Superior temporal gyrus (tissue), 1 donor: Measurements from ENCODE around the gene PARP6.
"Not testable (repeated sequence)": the region's sequence is repeated elsewhere in the genome, so short reads cannot be mapped to it uniquely, and the experiment has no call there.

Experiments used
- DNase-seq: peaks from one replicate; pipeline ENCODE4 v3.0.0-alpha.2; 2016; ENCODE audit errors: extremely low spot score

The PARP6 gene

DNA sequence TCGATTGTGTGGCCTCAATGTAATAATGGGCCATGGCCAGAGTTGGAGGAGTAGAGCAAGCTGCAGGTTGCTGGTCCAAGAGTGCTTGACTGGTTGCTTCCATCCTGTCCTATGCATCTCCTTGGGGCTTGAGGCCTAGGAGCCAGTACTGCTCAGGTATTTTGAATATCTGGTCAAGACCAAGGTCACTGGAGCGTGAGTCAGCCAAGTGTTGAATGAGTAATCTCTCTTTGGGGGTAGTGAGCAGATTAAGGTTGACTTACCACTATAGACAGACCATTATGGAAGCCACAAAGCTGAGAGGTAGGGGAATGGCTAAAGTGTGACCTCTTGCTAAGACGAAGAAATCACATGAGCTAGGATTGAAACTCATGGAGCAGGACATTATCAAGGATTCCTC, 9.4 kb upstream of the PARP6 start:
- DNase-seq: no peak

DNA sequence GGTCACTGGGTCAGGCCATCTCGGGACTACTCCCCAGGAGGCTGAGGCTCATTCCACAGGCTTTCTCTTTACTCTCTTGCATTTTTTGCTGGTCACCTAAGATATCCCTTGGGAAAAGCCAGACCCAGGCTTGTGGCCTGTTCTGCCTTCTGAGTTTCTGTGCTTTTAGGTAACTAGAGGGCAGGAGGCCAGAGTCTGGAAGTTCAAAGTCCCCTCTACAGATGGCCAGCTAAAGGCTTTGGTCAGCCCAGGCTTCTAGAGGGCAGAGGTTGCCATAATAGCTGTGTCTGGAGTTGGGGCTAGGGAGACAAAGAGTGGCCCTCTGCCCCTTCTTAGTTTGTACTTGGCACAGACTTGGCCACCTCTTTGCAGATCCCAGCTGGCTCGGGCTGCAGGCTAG, 8.4 kb upstream of the PARP6 start:
- no peak for DNase-seq

GRCh38 chr15:72278737-72279136, 6.4 kb upstream of the PARP6 start:
- DNase-seq: no peak

DNA sequence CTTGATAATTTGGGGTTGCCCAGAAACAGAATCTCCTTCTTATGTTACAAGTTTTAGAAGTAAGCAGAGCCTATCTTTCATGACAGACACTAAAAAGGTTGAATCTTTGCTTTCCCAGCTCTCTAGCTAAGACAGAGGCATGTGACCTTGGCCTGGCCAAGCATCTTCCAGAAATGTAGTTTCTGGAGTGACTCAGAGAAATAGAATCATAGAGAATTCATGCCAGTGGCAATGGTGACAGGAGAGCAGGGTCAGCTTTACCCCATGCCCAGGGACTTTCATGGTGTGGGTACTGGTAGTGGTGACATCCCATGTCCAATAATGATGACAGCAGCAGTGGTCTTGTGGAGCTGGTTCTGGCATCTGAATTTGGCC, 4.0 kb upstream of the PARP6 start:
- no peak for DNase-seq

GRCh38 chr15:72275635-72276325, 3.4 kb upstream of the PARP6 start:
- not testable (repeated sequence) for DNase-seq

DNA sequence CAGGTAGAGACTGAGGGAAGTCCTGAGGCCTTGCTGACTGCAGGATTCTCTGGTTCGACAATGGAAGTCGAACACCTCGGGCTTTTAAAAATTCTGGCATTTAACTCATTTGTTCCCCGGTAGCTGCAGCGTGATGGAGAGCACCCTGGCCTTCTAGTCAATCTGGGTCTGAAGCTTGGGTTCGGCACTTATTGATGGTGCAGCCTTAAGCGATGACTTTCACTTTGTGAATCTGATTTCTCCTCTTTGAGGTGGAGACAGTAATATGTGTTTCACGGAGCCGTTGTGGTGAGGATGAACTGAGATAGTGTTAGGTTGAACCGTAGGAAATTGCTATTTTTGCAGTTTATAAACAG, 621 bp upstream of the PARP6 start:
- DNase-seq: no peak

- no peak for DNase-seq
Measured at GRCh38 chr15:72271895-72272212, 500 bp downstream of the PARP6 start.

DNA sequence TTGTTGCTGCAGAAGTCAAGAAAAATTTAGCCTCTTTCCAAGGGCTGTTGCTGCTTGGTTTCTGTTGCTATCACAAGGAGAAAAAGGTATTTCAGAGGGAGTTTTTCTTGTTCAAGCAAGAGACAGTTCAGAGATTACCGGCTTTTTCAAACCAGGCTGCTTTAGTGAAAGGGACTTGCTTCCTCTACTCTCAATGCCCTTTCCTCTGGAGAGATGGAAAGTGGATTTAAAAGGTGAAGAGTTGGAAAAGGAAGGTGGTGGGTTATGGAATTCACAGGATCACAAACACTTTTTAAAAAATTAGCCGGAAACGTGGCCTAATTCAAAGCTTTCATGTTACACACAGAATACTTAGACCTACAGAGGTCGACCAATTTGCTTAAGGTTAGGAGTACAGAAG, 1.1 kb downstream of the PARP6 start:
- no peak for DNase-seq

- no peak for DNase-seq
Measured at GRCh38 chr15:72269739-72270138, 2.6 kb downstream of the PARP6 start.

GRCh38 chr15:72265031-72265430, 7.3 kb downstream of the PARP6 start:
- no peak for DNase-seq

DNA sequence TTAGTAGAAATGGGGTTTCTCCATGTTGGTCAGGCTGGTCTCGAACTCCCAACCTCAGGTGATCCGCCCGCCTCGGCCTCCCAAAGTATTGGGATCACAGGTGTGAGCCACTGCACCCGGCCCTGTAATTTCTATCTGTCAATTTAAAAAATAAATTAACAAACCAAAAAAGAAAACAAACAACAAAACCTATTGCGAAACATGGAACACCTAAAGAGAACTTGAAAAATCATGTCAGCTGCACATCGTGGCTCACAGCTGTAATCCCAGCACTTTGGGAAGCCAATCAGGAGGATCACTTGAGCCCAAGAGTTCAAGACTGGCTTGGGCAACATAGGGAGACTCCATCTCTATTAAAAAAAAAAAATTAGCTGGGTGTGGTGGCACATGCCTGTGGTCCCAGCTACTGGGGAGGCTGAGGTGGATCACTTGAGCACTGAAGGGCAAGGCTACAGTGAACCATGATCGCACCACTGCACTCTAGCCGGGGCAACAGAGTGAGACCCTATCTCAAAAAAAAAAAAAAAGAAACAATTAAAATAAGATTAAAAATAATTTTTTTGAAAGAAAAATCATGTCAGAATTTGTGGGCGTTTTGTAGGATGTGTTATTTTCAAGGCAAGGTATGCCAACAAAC, 19.6 kb downstream of the PARP6 start:
- no peak for DNase-seq

DNA sequence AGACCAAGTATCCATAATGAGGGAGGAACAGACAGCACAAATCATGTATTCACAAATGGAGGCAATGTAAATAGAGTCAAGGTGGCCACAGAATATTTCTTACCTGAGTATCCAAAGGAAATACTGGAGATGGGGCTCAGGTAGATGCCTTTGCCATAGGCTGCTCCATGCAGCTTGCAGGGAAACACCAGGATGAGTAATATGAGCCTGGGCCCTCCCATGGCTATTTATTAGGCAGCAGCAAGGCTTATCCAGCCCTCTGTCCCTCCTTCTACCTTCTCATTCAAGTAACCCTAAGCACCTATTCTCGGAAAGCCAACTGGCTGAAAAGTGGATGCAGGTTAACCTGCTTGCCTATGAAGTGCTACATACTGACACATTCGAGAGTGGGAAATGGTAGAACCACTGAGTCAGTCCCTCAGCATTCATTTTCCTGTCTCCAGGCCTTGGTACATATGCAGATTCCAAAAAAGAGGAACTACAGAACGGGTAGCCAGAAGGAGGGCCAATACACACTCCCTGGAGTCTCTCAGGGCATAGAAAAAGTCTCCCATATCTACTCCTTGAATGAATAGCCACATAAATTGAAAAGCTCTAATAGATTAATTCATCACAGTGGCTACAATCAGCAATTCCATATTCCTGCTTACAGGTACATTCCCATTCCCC, 23.1 kb downstream of the PARP6 start:
- no peak for DNase-seq

GRCh38 chr15:72248514-72248913, 23.8 kb downstream of the PARP6 start:
- DNase-seq: no peak

- DNase-seq: no peak
Measured at GRCh38 chr15:72242775-72243370, 29.5 kb downstream of the PARP6 start.

DNA sequence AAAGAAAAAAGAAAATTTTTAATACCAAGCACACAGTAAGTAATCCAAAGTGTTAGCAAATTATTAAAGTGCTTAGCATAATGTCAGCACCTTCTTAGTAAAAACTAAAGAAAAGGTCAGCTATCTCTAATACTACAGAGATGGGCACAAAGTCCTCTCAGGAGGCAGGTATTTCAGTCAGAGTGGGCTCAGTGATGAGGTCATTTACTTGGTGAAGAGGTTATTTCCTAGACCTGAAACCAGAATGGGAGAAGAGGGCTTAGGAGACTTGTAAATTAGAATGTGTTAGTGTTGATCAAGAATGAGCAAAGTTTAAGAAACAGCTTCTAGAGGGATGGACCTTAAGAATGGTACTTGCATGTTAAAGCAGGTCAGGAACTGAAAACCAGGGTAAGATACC, 32.7 kb downstream of the PARP6 start:
- no peak for DNase-seq

DNA sequence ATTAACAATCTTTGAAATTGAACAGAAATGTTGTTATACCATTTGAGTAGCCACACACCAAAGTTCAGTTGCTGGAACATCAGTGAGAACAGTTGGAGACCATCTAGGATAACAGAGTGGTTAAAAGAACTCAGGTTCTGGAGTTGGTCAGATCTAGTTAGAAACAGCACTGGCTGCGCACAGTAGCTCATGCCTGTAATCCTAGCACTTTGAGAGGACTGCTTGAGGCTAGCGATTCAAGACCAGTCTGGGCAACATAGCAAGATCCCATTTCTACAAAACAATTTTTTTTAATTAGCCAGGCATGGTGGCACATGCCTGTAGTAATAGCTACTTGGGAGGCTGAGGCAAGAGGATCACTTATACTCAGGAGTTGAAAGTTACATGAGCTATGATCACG, 33.8 kb downstream of the PARP6 start:
- no peak for DNase-seq

DNA sequence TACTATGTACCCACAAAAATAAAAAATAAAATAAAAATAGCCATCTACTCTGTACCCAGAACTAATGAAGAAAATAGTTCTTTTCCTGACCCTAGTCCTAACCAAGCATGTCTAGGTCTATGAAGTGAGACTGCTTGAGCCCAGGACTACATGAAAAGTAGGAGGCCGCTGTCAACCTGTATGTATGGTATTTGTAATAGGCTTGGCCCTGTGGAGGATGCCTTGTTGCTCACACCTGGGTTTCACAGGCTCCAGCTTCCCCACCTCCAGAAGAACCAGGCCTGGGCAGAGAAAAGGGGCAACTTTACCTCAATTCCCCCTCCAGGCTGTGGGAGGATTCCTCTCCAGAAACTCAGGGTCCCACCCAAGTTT, 34.5 kb downstream of the PARP6 start:
- no peak for DNase-seq

GRCh38 chr15:72237029-72237852, 35.1 kb downstream of the PARP6 start:
- peak; percentile 41 for DNase-seq

- DNase-seq: no peak
Measured at GRCh38 chr15:72236381-72237003, 35.9 kb downstream of the PARP6 start.

GRCh38 chr15:72235298-72235697, 37.1 kb downstream of the PARP6 start:
- DNase-seq: no peak

GRCh38 chr15:72233769-72234168, 38.6 kb downstream of the PARP6 start:
- no peak for DNase-seq
